Body of pancreas (tissue), 4 donors: Measurements from ENCODE around the gene CPXM2.

ENCODE experiments used
- POLR2A ChIP-seq, 3 donors: fragments of 450-650 bp; IDR thresholded peaks; one replicate each; pipeline ENCODE4 v1.6.1; 2016; ENCODE audit warnings: antibody characterized with exemption in 3 of 3, mild to moderate bottlenecking in 2 of 3
- TF ChIP-seq, protein P1 (sequence below), 7 experiments: fragments of 450-650 bp in 4 of 7; fragments of 200-600 bp in 3 of 7; sonication (generic) in 3 of 7; IDR thresholded peaks; one replicate each; pipeline ENCODE4 v1.5.1; 2016 to 2019; ENCODE audit warnings: antibody characterized with exemption in 7 of 7

GRCh38 chr10:123831259-123831658 is 60.3 kb downstream of the CPXM2 start:
- TF ChIP-seq, protein P1, sequence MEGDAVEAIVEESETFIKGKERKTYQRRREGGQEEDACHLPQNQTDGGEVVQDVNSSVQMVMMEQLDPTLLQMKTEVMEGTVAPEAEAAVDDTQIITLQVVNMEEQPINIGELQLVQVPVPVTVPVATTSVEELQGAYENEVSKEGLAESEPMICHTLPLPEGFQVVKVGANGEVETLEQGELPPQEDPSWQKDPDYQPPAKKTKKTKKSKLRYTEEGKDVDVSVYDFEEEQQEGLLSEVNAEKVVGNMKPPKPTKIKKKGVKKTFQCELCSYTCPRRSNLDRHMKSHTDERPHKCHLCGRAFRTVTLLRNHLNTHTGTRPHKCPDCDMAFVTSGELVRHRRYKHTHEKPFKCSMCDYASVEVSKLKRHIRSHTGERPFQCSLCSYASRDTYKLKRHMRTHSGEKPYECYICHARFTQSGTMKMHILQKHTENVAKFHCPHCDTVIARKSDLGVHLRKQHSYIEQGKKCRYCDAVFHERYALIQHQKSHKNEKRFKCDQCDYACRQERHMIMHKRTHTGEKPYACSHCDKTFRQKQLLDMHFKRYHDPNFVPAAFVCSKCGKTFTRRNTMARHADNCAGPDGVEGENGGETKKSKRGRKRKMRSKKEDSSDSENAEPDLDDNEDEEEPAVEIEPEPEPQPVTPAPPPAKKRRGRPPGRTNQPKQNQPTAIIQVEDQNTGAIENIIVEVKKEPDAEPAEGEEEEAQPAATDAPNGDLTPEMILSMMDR (IDR thresholded peaks at IDR 0.05) = no peak
- TF ChIP-seq POLR2A (IDR thresholded peaks at IDR 0.05) = no peak
